Thyroid gland (tissue), 4 donors: ENCODE results near the gene MORN1. TPM values are rescaled to one million over a fixed set of nuclear protein-coding genes. Genes with fewer than 3 reads are reported as not detected.

ENCODE experiments used
- DNase-seq, 2 donors: peaks; one replicate each; pipeline ENCODE4 v3.0.0-alpha.2; 2019
- H3K27ac ChIP-seq, 3 donors: fragments of 200-600 bp; sonication (generic); 1 replicate in 2 of 3; 2 replicates in 1 of 3; pipeline ENCODE4 v1.5.1; 2016 to 2019; ENCODE audit warnings: mild to moderate bottlenecking in 1 of 3, moderate library complexity in 1 of 3
- H3K27me3 ChIP-seq: fragments of 200-600 bp; sonication (generic); one replicate; pipeline ENCODE4 v1.5.1; 2019
- H3K36me3 ChIP-seq, 2 donors: fragments of 200-600 bp; sonication (generic); one replicate each; pipeline ENCODE4 v1.5.1; 2016 to 2019
- H3K4me1 ChIP-seq, 2 donors: fragments of 200-600 bp; sonication (generic); one replicate each; pipeline ENCODE4 v1.5.1; 2017 to 2019
- H3K4me3 ChIP-seq, 3 donors: fragments of 200-600 bp; sonication (generic); replicated peaks in 1 of 3; 1 replicate in 2 of 3; 2 replicates in 1 of 3; pipeline ENCODE4 v1.5.1; 2016; ENCODE audit warnings: mild to moderate bottlenecking in 1 of 3
- H3K9me3 ChIP-seq: fragments of 200-600 bp; sonication (generic); one replicate; pipeline ENCODE4 v1.5.1; 2017
- CTCF ChIP-seq, 6 experiments: fragments of 200-600 bp in 3 of 6; fragments of 450-650 bp in 3 of 6; sonication (generic) in 3 of 6; IDR thresholded peaks; one replicate each; pipeline ENCODE4 v1.5.1; 2016 to 2019; ENCODE audit warnings: antibody characterized with exemption in 6 of 6, mild to moderate bottlenecking in 2 of 6, inconsistent platforms in 1 of 6, moderate library complexity in 1 of 6
- POLR2A ChIP-seq, 2 donors: fragments of 450-650 bp; IDR thresholded peaks; one replicate each; pipeline ENCODE4 v1.6.1; 2017; ENCODE audit warnings: antibody characterized with exemption in 2 of 2, mild to moderate bottlenecking in 2 of 2, moderate library complexity in 1 of 2
- WGBS, 2 donors: methylation state at CpG; one replicate each; pipeline ENCODE4 v1.1.5; 2017; 5-methylcytosine and 5-hydroxymethylcytosine counted together
- intact Hi-C: fragments of 100-400 bp; cut with DNase I; formaldehyde crosslinking; loops from one replicate; pipeline ENCODE4 v1.15.1; 2023
- total RNA-seq, 4 donors: library from RNA; depleted of rRNA; stranded (reverse); fragments of >200 nt; gene quantifications; one replicate each; pipeline ENCODE4 v1.2.3, GENCODE V29; 2016

Gene MORN1
- total RNA-seq, 4 donors from 2014 or later = 23.3 to 45.3 (median 33.8) TPM

GRCh38 chr1:2349806-2350205 lies 41.5 kb downstream of the MORN1 start:
- no peak for DNase-seq
- Histone ChIP-seq H3K4me3 (no peak overlapping the region), H3K27me3 (no peaks in the 10 kb centered on the region), H3K9me3 (no peaks in the 10 kb centered on the region), H3K4me1 (no peaks in the 10 kb centered on the region), H3K27ac (no peak overlapping the region), H3K36me3 (no peaks in the 10 kb centered on the region)
- TF ChIP-seq CTCF (IDR thresholded peaks at IDR 0.05) = no peak
- TF ChIP-seq POLR2A (IDR thresholded peaks at IDR 0.05) = no peak
- 87% methylated on average over 9 of the region's 9 CpGs for WGBS, 2 donors
- intact Hi-C loops = no loop called here

GRCh38 chr1:2348346-2349325 lies 42.7 kb downstream of the MORN1 start:
- 91 to 94% methylated on average over 50 to 56 of the region's 59 CpGs for WGBS, 2 donors
- H3K27ac ChIP-seq = no peak overlapping the region
- intact Hi-C loops = no loop called here

GRCh38 chr1:2347896-2348295 lies 43.5 kb downstream of the MORN1 start:
- WGBS, 2 donors = 81 to 86% methylated on average over 17 to 23 of the region's 23 CpGs

More at GRCh38 chr1:2348346-2349325, 42.7 kb downstream of the MORN1 start:
- Histone ChIP-seq H3K4me3 (no peak overlapping the region), H3K27me3 (no peaks in the 10 kb centered on the region), H3K4me1 (no peaks in the 10 kb centered on the region), H3K9me3 (no peaks in the 10 kb centered on the region), H3K36me3 (no peaks in the 10 kb centered on the region)
- DNase-seq = no peak
- no peak for TF ChIP-seq POLR2A (IDR thresholded peaks at IDR 0.05)
- no peak for TF ChIP-seq CTCF (IDR thresholded peaks at IDR 0.05)

GRCh38 chr1:2347409-2347785 lies 44.0 kb downstream of the MORN1 start:
- no peak overlapping the region for H3K27ac ChIP-seq
- intact Hi-C loops = no loop called here
- no peak overlapping the region for H3K4me3 ChIP-seq
- no peaks in the 10 kb centered on the region for H3K9me3 ChIP-seq
- DNase-seq = no peak
- 94% methylated on average over 5 to 13 of the region's 13 CpGs for WGBS, 2 donors
- H3K36me3 ChIP-seq = no peaks in the 10 kb centered on the region
- no peaks in the 10 kb centered on the region for H3K27me3 ChIP-seq
- H3K4me1 ChIP-seq = no peaks in the 10 kb centered on the region
- TF ChIP-seq POLR2A (IDR thresholded peaks at IDR 0.05) (no peak), CTCF (IDR thresholded peaks at IDR 0.05) (no peak)

More at GRCh38 chr1:2347896-2348295, 43.5 kb downstream of the MORN1 start:
- H3K27ac ChIP-seq = no peak overlapping the region
- H3K36me3 ChIP-seq = no peaks in the 10 kb centered on the region
- no peaks in the 10 kb centered on the region for H3K27me3 ChIP-seq
- no peaks in the 10 kb centered on the region for H3K9me3 ChIP-seq
- intact Hi-C loops = no loop called here
- no peak for DNase-seq
- TF ChIP-seq POLR2A (IDR thresholded peaks at IDR 0.05) = no peak
- TF ChIP-seq CTCF (IDR thresholded peaks at IDR 0.05) = no peak
- H3K4me1 ChIP-seq = no peaks in the 10 kb centered on the region
- no peak overlapping the region for H3K4me3 ChIP-seq
